ENCODE data around the gene C2CD4C. TPM values are rescaled to one million over a fixed set of nuclear protein-coding genes. Genes with fewer than 3 reads are reported as not detected.

C2CD4C gene
- total RNA-seq, 4 donors from 2014 or later, result 2.4 to 2.5 TPM; not detected in 2

GRCh38 chr19:438416-438958 lies 29.5 kb upstream of the C2CD4C start:
- Histone ChIP-seq H3K4me1 (no peaks in the 10 kb centered on the region), H3K9me3 (no peaks in the 10 kb centered on the region), H3K4me3 (no peak overlapping the region), H3K27ac (no peak overlapping the region), H3K27me3 (no peaks in the 10 kb centered on the region), H3K36me3 (no peaks in the 10 kb centered on the region)
- no peak for DNase-seq
- intact Hi-C loops (cut with DNase I; ENCODE audit: low total_unique reads), result no loop called here
- TF ChIP-seq CTCF (IDR thresholded peaks at IDR 0.05) (no peak), POLR2A (IDR thresholded peaks at IDR 0.05) (no peak)

GRCh38 chr19:437041-437440 lies 28.1 kb upstream of the C2CD4C start:
- no peaks in the 10 kb centered on the region for H3K9me3 ChIP-seq
- no peak overlapping the region for H3K4me3 ChIP-seq
- TF ChIP-seq POLR2A (IDR thresholded peaks at IDR 0.05) (no peak), CTCF (IDR thresholded peaks at IDR 0.05) (no peak)
- no peak overlapping the region for H3K27ac ChIP-seq
- intact Hi-C loops (cut with DNase I; ENCODE audit: low total_unique reads), result no loop called here
- H3K27me3 ChIP-seq, result no peaks in the 10 kb centered on the region
- H3K4me1 ChIP-seq, result no peaks in the 10 kb centered on the region
- H3K36me3 ChIP-seq, result no peaks in the 10 kb centered on the region
- DNase-seq, result no peak

- no peak overlapping the region for H3K4me3 ChIP-seq
- H3K9me3 ChIP-seq, result no peaks in the 10 kb centered on the region
- no peak overlapping the region for H3K27ac ChIP-seq
- TF ChIP-seq POLR2A (IDR thresholded peaks at IDR 0.05), result no peak
- no peak for TF ChIP-seq CTCF (IDR thresholded peaks at IDR 0.05)
- DNase-seq, result no peak
- no peaks in the 10 kb centered on the region for H3K27me3 ChIP-seq
- no peaks in the 10 kb centered on the region for H3K36me3 ChIP-seq
- intact Hi-C loops (cut with DNase I; ENCODE audit: low total_unique reads), result no loop called here
- no peaks in the 10 kb centered on the region for H3K4me1 ChIP-seq
Observed at GRCh38 chr19:436413-436950, 27.5 kb upstream of the C2CD4C start.

- H3K27me3 ChIP-seq, result no peaks in the 10 kb centered on the region
- no peak overlapping the region for H3K27ac ChIP-seq
- no peak overlapping the region for H3K4me3 ChIP-seq
- H3K9me3 ChIP-seq, result no peaks in the 10 kb centered on the region
- no peaks in the 10 kb centered on the region for H3K36me3 ChIP-seq
- no peaks in the 10 kb centered on the region for H3K4me1 ChIP-seq
- TF ChIP-seq CTCF (IDR thresholded peaks at IDR 0.05) (no peak), POLR2A (IDR thresholded peaks at IDR 0.05) (no peak)
- intact Hi-C loops (cut with DNase I; ENCODE audit: low total_unique reads), result no loop called here
- DNase-seq, result no peak
Observed at GRCh38 chr19:435707-436412, 26.9 kb upstream of the C2CD4C start.

GRCh38 chr19:435056-435706 lies 26.2 kb upstream of the C2CD4C start:
- DNase-seq, result no peak
- Histone ChIP-seq H3K36me3 (no peaks in the 10 kb centered on the region), H3K9me3 (no peaks in the 10 kb centered on the region), H3K27ac (no peak overlapping the region), H3K4me3 (no peak overlapping the region), H3K4me1 (no peaks in the 10 kb centered on the region), H3K27me3 (no peaks in the 10 kb centered on the region)
- intact Hi-C loops (cut with DNase I; ENCODE audit: low total_unique reads), result no loop called here
- TF ChIP-seq CTCF (IDR thresholded peaks at IDR 0.05) (no peak), POLR2A (IDR thresholded peaks at IDR 0.05) (no peak)

Measured in uterus (tissue), 4 donors.